ENCODE results near the gene WDR93.

DNA sequence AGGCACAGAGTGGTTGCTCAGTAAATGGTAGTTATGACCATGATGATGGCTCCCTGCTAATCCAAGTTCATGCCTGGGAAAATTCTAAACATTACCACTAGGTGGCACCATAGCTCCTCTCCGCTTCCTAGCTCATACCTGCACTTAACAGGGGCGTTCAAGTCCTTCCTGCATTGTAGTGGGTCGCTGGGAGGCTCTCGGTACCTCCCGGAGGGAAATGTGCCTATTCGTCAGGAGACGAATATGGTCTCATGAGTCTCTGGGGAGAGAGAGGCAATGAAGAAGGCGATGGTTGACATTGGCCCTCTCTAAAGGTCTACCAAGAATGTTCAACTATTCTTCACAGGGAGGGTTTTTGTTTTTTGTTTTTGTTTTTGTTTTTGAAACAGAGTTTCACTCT, 49.5 kb downstream of the WDR93 start:
- TF ChIP-seq, protein P1, sequence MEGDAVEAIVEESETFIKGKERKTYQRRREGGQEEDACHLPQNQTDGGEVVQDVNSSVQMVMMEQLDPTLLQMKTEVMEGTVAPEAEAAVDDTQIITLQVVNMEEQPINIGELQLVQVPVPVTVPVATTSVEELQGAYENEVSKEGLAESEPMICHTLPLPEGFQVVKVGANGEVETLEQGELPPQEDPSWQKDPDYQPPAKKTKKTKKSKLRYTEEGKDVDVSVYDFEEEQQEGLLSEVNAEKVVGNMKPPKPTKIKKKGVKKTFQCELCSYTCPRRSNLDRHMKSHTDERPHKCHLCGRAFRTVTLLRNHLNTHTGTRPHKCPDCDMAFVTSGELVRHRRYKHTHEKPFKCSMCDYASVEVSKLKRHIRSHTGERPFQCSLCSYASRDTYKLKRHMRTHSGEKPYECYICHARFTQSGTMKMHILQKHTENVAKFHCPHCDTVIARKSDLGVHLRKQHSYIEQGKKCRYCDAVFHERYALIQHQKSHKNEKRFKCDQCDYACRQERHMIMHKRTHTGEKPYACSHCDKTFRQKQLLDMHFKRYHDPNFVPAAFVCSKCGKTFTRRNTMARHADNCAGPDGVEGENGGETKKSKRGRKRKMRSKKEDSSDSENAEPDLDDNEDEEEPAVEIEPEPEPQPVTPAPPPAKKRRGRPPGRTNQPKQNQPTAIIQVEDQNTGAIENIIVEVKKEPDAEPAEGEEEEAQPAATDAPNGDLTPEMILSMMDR (IDR thresholded peaks at IDR 0.05 in 8 of 11, conservative IDR thresholded peaks at IDR 0.05 in 3 of 11): peak; percentile 76 to 93 (median 88)
- no peak for TF ChIP-seq POLR2A (IDR thresholded peaks at IDR 0.05)

All from spleen (tissue), 7 donors.